Stromal cell of bone marrow (primary cell): Measurements from ENCODE around the gene CHD5.

Experiments used
- DNase-seq: peaks from one replicate; pipeline ENCODE4 v3.0.0-alpha.2; 2012; ENCODE audit warnings: low read depth

CHD5 gene

DNA sequence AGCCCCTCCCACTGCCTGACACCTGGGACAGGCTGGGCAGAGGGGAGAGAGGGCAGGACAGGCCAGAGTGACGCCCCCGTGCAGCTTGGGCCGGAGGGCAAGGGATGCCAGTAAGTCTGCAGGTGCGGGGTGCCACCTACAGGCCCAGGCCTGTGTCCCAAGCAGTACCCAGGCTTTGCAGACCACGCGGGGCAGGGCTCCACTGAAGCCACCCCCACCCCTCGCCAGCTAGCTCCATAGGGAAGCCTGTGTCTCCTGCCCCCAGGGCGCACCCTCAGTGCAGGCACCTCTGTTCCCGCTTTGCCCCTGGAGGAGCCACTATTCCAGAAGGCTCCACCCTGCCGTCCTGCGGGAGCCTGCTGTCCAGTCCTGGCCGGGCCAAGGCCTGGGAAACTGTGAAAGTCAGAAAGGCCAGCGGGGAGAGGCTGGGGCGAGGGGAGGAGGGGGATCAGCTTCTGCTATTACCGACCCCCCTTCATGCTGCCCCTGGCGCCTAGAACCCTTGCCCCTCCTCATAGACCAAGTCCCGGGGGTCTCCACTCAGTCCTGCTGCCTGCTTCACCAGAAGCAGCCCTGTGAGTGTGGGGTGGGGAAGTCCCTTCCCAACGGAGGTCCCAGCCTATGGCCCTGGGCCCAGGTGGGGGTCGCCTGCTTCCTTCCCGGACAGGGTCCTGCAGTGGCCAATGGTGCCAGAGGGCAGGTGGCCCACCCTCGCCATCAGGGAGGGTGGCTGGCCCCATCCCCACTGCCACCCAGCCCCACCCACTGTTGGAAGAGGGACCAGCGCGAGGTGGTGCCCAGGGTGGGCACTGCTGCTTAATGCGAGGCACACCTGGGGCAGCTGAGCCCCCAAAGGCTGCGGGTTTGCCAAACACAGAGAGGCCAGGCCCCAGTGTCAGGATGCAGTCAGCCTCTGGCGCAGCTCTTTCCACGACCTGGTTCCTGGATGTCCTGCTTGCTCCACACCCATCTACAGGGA, 80.0 kb downstream of the CHD5 start:
- no peak for DNase-seq

DNA sequence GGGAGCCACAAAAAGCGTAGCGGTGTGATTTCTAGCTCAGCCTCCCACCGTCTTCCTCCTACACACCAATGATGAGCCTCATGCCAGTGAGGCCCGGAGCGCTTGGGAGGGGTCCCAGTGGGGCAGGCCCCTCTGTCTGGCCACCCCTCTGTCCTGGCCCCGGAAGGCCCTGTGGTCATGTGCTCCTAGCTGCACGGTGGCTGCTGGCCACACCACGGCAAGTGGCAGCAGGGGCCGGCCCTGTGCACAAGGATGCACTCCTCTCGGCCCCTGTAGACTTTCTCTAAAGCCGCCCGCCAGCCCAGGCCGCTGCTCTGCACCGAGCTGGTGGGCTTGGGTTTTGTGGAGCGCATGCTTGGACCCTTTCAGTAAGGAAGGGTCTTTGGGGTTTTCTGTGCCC, 80.8 kb downstream of the CHD5 start:
- DNase-seq, result no peak

DNA sequence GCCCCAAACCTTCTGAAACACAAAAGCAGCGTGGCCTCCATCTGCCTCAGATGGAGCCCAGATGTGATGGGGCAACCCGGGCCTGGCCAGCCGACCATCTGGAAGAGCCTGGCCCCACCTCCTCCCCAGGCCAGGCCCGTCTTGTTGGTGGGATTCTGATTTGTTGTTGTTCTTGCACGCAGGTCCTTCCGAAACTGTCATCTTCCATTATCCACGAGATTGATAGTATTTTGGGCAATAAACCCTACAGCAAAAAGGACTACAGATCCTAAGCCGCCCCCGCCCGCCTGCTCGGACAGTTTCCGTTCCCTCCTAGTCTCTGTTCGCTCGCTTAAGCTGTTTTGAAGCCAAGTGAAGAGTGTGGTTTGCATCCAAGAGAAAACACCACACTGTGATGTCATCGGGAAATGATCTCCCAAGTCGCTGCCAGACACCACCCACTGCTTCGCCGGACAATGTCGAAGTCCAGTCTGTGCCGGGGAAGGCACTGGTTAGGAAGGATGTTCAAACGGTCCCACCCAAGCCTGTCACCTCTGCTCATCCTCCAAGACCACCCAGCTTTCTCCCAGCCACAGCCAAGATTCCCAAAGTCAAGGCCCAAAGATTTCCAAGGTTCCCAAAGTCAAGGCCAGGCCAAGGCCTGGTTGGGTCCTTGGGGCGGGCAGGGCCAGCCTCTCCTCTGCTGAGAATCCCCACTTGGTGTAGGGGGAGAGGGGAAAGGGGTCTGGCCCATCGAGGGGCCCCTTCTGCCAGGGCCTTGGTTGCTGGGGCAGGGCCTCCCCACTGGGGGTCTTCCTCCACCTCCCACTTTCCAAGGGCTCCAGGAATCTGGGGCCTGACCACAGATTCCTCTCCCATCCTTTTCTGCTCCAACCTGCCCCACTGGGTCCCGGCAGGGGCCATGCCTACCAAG, 81.6 kb downstream of the CHD5 start:
- peak; percentile 61 for DNase-seq

DNA sequence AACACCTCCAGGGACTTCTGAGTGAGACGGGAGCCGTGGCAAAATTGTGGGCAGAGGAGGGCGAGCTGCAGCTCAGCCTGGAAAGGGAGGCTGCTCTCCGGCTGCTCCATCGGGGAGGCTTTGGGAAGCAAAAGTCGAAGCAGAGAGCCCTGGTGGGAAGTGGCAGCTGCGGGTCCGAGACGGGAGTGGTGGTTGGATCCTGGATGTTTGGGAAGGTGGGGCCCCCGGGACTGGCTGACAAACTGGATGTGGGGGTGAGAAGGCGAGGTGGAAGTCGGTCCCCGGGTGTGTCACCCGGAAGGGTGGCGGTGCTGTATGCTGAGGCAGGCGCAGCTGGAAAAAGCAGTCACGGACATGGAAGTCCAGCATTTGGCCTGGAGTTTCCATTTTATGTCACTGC, 82.3 kb downstream of the CHD5 start:
- DNase-seq, result no peak

DNA sequence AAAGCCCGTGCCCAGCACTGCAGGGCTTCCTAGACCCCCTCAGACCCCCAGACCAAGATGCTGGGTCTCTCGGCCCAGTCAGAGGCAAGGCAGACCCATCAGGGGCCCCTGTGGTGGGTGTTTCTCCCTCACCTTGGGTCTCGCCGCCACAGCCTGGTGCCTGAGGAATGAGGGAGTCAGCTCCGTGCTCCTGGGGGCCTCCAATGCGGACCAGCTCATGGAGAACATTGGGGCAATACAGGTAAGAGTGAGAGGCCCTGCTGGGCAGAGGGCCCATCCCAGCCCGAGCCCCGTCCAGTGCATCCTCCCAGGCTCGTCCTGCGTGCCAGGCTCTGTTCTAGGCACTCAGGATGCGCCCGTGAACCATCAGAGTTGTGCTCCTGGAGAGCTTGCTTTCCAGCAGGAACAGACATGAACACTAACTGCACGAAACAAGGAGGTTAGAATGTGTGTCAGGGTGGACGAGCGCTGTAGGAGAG, 83.0 kb downstream of the CHD5 start:
- no peak for DNase-seq

DNA sequence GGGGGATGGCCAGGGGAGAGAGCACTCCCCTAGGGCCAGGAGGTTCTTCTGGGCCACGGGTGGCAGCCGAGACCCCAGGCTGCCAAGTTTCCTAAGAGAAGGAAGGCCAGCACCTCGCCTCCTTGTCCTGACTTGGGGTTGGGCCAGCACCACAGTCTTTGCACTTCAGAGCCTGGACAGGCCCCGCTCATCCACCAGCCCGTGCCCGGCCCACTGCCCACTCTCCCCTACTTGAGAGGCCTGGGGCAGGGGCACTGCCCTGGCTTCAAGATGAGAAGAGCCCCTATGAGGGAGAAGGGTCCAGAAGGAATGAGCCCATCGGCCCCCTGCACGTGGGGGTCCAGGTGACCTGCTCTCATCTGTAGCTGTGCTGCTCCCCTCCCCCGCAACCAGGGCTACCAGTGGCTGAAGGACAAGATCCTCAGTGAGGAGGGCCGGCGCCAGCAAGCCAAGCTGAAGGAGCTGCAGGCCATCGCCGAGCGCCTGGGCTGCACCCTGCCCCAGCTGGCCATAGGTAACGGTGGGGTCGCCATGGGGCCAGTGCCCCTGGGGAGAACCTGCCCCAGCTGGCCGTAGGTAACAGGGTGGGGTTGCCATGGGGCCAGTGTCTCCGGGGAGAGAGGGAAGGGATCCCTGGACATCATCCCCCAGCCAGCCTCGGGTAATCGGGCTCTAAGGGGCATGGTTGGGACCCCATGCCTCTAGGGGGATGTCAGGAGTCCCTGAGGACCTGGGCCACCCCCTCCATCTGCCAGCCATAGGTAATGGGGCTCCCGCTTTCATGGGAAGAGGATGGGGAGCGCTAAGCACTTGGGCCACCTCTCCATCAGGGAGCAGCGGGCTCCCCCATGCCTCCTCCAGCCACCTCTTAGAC, 83.6 kb downstream of the CHD5 start:
- no peak for DNase-seq

DNA sequence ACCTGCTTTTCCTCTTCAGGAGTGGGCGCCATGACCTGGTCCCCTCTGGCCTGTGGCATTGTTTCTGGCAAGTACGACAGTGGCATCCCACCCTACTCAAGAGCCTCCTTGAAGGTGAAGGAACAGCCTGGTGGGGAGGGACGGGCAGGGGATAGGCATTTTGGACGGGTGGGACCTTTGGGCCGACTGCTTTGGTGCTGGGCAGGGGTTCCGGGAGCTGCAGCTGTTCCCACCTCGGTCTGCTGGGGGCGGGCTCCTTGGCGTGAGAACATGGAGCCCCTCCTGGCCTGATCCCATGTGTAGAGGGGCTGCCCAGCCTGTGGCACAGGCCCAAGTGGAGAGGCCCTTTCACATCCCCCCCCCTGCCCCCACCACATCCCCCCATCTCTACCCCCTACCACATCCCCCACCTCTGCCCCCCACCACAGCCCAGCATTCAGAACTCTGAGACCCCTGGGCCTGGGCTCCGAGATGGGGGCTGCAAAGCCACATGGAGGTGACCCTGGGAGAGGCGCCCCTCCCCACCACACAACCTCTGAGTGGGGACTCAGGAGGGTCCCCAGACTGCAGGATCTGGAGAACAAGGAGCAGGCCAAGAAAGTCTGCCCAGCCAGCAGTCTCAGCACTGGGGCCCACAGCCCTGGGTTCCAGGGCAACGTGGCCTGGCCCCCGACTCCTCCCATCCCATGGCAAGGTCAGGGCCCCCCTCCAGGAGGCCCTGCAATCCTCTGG, 84.4 kb downstream of the CHD5 start:
- no peak for DNase-seq

DNA sequence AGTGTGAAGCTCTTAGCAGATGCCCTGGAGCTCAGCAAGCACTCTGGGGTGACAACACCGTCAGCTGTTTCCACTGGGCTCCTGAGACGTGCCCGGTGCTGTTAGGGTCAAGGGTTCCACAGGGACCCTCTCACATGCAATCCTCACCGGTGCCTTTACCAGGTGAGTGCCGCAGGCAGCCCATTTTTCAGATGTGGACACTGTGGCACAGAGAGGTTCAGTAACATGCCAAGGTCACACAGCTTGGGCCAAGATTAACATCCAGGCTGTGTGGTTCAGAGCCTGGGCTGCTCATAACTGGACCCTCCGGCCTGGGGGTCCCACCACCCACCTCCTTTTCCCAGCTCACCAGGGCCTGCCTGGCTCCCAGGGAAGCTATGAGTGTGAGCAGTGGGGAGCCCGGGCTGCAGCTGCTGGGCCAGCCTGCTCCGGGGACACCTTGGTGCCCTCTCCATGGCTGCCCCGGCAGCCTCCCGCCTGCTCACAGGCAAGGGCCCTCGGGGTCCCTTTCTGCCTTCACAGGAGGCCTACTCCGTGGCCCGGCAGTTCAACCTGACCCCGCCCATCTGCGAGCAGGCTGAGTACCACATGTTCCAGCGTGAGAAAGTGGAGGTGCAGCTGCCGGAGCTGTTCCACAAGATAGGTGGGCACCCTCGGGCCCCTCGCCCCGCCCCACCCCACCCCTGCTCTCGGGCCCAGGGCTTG, 85.2 kb downstream of the CHD5 start:
- DNase-seq, result no peak

DNA sequence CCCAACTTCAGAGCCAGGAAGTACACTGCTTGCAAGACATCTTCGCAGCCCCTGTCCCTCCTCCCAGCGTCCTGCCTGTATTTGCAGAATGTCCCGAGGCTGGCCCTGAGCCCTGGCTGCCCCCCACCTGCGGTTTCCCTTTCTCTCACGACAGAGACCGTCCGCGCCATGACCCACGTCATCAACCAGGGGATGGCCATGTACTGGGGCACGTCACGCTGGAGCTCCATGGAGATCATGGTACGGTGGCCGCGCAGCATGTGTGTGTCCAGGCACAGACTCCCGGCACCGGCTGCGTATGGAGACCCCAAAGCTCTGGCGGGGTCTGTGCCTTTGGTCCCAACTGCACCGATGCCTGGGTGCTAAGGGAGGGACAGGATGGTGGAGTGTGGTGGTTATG, 85.9 kb downstream of the CHD5 start:
- DNase-seq, result no peak

DNA sequence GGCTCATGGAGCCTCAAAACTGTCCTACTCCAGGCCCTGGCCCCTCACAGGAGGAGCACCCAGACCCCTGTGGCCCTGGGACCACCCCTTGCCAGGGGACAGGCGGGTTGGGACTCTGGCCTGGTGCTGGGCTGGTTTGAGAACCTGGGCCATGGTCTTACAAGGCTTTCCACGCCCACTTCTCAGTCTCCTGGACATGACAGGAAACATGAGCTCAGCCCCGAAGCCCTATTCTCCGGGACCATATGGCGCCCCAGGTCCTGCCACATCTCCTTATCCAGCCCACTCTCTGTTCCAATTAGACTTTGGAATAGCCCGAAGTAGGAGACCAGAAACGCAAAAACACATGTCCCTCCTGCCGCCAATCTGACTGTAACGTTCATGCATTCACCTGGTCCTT, 86.5 kb downstream of the CHD5 start:
- no peak for DNase-seq

DNA sequence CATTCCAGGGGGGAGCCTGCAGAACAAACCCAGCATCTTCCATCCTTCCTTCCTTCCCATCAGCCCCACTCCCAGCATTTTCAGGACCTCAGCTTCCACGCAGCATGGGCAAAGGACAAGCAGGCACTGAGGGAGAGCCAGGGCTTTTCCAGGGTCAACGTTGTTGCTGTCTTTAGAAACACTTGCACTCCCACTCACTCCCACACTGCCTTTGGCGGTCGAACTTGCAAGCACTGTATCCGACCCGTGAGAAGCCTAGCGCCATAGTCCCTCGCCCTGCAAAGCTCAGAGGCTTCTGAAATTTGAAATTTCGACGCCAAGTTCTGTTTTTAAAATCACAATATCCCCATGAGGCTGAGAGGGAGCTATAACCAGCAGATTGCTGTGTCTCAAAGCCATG, 87.0 kb downstream of the CHD5 start:
- no peak for DNase-seq

DNA sequence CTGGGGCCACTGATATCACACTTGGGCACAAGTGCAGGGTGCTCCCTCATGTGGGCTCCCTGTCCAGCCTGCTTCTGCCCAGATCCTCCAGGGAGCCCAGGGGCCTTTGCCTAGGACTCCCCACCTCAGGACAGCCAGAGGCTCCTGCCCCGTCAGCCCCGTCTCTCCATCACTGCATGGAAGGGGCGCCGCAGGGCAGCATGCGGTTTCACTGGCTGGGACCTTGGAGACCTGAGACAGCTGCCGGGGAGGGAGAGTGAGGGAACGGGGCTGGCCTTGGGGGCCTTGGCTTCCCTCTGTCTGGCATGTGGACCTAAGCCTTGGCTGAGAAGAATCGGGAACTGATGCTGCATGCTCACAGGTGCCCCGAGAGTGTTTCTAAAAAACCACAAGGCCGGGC, 87.9 kb downstream of the CHD5 start:
- no peak for DNase-seq

DNA sequence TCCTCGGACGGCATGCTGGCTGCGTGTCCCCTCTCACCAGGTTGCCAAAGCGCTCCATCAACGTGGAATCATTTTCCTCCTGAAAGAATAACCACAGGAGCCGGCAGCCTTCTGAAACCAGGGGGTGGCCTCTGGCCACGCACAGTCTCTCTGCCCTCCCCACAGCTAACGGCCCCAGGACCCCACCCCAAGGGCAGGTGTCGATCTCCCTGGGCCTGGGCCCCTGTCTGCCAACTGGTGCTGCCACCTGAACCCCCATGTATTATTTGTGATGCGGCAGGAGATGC, 88.4 kb downstream of the CHD5 start:
- no peak for DNase-seq

DNA sequence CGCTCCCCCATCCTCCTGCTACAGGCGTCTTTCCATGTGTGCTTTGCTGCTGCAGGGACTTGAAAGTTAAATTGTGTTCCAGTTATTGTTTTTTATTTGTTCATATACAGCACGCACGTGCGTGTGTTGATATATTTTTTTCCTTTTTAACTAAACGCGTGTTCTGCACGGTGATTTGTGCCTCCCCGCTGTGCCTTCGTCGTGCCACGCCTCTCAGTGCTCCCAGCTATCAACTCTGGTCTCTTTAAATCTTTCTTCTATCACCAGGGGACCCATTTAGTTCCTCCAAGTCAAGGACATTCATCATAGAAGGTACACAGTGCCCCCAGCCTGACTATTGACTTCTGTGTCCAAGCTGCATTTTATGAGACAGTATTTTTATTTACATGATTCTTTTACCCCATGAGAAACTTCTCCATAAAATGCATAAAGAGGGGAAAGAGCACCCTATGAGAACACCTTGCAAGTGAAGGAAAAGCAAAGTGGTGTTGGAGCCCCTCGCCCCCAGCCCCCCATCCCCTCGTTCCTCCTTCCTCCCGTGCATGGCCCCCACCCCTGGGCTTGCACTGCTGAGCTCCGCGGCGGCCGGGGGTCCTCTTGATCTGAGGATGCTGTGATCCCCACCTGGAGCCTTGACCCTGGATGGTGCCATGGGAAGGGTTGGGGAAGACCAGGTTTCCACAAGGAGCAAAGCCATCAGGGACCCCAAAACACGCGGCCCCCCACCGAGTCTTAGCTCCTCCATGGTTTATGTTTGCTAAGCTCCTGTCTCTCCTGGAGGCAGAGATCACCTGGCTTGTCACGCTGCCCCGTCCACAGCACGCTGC, 88.9 kb downstream of the CHD5 start:
- no peak for DNase-seq

DNA sequence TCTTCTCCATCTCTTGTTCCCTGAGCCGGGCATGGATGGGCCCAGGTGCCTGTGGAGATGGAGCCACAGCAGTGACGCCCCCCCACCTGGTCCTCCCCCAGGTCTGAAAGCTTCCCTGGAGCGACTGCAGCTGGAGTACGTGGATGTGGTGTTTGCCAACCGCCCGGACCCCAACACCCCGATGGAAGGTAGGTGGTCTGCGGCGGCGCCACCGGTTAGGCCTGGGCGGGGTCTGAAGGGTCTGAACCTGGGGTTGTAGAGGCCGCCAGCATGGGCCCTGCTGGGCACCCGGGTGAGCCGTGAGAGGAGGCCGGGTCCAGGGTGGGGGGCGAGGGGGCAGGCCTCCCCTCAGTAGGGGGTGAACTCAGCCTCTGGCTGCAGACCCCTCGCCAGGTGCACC, 89.8 kb downstream of the CHD5 start:
- no peak for DNase-seq

DNA sequence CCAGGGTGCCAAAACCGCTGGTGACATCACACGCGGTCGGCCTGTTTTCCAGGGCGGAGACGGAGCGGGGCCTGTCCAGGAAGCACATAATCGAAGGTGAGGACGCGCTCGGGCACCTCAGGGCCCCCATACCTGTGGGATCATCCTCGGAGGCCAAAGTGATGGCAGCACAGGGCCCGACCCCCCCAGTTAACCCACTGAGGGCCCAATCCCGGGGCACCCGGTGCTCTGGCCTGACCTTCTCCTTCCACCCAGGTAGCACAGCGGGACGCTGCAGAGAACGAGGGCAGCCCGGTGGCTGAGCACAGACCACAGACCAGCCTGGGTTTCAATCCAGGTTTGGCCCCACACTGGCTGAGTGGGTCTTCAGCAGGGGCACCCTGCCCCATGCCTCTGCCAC, 91.2 kb downstream of the CHD5 start:
- DNase-seq, result no peak

DNA sequence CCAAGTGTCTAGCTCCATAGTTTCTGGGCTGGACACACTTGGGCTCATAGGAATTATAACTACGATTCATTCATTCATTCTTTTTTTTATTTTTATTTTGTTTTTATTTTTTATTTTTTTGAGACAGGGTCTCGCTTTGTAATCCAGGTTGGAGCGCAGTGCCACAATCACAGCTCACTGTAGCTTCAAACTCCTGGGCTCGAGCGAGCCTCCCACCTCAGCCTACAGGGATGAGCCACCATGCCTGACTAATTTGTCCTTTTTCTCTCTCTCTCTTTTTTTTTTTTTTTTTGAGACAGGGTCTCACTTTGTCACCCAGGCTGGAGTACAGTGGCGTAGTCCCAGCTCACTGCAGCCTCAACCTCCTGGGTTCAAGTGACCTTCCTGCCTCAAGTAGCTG, 92.2 kb downstream of the CHD5 start:
- no peak for DNase-seq

DNA sequence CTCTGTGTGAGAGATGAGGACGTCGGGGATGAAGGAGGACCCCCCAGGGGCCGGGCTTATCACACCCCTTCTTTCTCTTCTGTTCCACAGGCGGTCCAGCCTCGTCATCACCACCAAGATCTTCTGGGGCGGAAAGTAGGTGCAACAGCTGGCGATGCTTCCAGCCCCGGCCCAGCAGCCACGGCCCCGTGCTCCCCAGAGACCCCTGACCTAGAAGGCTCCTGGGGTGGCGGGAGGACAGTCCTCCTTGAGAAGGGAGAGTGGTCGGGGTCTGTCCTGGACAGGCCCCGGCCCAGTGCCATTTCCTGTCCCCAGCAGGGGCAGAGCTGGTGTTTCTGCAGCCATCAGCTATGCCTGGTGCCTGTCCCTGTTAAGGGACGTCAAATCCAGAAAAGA, 92.7 kb downstream of the CHD5 start:
- no peak for DNase-seq

DNA sequence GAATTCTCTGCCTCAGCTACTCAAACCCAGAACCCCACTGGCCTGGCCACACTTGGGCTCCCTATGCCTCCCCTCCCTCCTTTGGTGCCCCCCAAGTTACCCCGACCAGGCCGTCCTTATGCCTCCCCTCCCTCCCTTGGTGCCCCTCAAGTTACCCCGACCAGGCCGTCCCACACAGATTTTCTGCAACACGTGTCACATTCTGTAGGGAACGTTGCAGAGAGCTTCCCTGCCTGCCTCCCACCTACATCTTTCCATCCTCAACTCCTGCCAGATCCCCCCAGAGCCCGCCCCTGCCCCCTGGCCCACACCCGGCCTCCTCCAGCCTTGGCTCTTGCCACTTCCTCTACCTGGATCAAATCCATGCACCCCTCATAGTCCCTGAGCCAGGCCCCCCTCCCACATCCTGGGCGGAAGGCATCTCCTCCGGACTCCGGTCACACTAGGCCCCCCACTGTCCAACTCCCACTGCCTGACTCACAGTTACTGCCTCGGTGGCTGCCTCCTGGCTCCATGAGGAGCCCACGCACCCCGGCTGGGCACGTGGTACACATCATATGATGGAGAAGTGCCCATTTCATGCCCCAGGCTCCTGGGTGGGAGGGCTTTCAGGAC, 93.3 kb downstream of the CHD5 start:
- DNase-seq, result no peak
